HFFc6 (cell line): ENCODE results near the gene B4GAT1. TPM values are rescaled to one million over a fixed set of nuclear protein-coding genes. Genes with fewer than 3 reads are reported as not detected.
"Not testable (repeated sequence)": the region's sequence is repeated elsewhere in the genome, so short reads cannot be mapped to it uniquely, and the experiment has no call there.

Experiments used
- DNase-seq: peaks from one replicate; pipeline ENCODE4 v3.0.0-alpha.2; 2018
- H3K27ac Mint-ChIP-seq: 2 replicates; pipeline ENCODE4 v1.8.0; 2020; ENCODE audit warnings: mild to moderate bottlenecking, mixed read lengths
- H3K27me3 Mint-ChIP-seq: 2 replicates; pipeline ENCODE4 v1.8.0; 2021; ENCODE audit warnings: mild to moderate bottlenecking, moderate library complexity, mixed read lengths; ENCODE audit not compliant: insufficient read depth
- H3K36me3 Mint-ChIP-seq: 2 replicates; pipeline ENCODE4 v1.8.0; 2021; ENCODE audit warnings: low read depth, mixed read lengths
- H3K4me1 Mint-ChIP-seq: 2 replicates; pipeline ENCODE4 v1.8.0; 2020; ENCODE audit warnings: low read depth, mixed read lengths
- H3K4me3 Mint-ChIP-seq: 2 replicates; pipeline ENCODE4 v1.8.0; 2020; ENCODE audit warnings: mild to moderate bottlenecking, moderate library complexity, mixed read lengths
- H3K9me3 Mint-ChIP-seq: 2 replicates; pipeline ENCODE4 v1.8.0; 2020; ENCODE audit warnings: mild to moderate bottlenecking, mixed read lengths
- long read RNA-seq: library from polyadenylated mRNA; unstranded; transcript quantifications from one replicate; pipeline ENCODE4 v2.0.0, GENCODE V29; 2019
- total RNA-seq, 6 experiments: library from RNA; stranded (reverse); fragmentation: NEBNext Ultra II Directional; extraction: Animal tissue kit (Norgen Biotek cat#: 25700); gene quantifications; 2 replicates in 1 of 6; 3 replicates in 5 of 6; pipeline ENCODE4 v1.2.3, GENCODE V29; 2021
- TF ChIP-seq, protein P1 (sequence below): fragments of 200-600 bp; sonication (generic); IDR thresholded peaks from 2 replicates; pipeline ENCODE4 v1.5.0; 2021; ENCODE audit warnings: antibody characterized with exemption, mild to moderate bottlenecking

The B4GAT1 gene
- 10 to 100 TPM; 21.5 to 26.4 (median 24.3) TPM for total RNA-seq
- long read RNA-seq, transcript B4GAT1-201 (2 exons, 2,072 nt), result major isoform, 32 of 33 reads
- long read RNA-seq, partial matches to known transcripts, result 1 of 33 reads
- long read RNA-seq, other reads (novel, unspliced or antisense), result 0 of 33 reads

DNA sequence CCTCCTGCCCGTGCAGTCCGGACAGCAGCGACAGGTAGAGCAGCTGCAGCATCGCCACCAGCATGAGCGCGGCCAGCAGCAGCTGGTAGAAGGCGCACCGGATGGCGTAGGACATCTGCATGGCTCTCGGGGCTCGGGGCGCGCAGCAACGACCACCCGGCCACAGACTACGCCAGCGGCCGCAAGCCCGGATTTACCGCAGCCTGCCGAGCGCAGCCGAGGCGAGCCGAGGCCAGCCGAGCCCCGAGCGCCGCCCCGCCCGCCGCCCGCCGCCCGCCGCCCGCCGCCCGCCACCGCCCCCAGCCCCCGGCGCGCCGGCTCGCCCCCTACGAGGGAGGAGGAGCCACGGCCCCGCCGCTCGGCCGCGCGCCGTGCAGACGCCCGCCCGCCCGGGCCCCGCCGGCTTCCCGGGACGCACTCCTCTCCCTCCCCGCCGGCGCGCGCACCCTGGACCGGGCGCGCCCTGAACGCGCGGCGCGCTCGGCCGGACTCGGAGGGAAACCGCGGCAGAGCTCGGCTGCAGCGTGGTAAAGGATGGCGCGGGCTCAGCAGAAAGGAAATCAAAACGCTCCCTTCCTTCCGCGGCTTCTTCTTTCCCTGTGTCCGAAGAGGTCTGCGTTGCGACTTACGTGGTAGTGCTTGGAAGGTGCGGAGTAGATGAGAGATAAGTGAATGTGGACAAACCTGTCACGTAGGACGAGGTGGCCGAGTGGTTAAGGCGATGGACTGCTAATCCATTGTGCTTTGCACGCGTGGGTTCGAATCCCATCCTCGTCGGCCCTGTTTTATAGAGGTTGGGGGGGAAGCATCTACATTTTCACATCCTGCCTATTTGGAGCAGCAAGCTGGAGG, at the start of gene B4GAT1:
TSS of gene B4GAT1 (minus strand) at position 205 of the 852 bp plus-strand sequence. CDS start at position 121, 84 bp downstream.
- peak within 1 kb of the TSS; percentile 94 for H3K4me3 Mint-ChIP-seq
- H3K27ac Mint-ChIP-seq, result peak within 1 kb of the TSS; percentile 94
- H3K27me3 Mint-ChIP-seq, result peaks cover 8% of the 10 kb centered on the region
- H3K9me3 Mint-ChIP-seq, result no peaks in the 10 kb centered on the region; the same call in 1 of the 2 replicates
- peaks cover 9% of the 10 kb centered on the region; the same call in 1 of the 2 replicates for H3K36me3 Mint-ChIP-seq
- TF ChIP-seq, protein P1, sequence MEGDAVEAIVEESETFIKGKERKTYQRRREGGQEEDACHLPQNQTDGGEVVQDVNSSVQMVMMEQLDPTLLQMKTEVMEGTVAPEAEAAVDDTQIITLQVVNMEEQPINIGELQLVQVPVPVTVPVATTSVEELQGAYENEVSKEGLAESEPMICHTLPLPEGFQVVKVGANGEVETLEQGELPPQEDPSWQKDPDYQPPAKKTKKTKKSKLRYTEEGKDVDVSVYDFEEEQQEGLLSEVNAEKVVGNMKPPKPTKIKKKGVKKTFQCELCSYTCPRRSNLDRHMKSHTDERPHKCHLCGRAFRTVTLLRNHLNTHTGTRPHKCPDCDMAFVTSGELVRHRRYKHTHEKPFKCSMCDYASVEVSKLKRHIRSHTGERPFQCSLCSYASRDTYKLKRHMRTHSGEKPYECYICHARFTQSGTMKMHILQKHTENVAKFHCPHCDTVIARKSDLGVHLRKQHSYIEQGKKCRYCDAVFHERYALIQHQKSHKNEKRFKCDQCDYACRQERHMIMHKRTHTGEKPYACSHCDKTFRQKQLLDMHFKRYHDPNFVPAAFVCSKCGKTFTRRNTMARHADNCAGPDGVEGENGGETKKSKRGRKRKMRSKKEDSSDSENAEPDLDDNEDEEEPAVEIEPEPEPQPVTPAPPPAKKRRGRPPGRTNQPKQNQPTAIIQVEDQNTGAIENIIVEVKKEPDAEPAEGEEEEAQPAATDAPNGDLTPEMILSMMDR, result no peak
- H3K4me1 Mint-ChIP-seq, result peaks cover 39% of the 10 kb centered on the region
- peak; percentile 11 for DNase-seq

DNA sequence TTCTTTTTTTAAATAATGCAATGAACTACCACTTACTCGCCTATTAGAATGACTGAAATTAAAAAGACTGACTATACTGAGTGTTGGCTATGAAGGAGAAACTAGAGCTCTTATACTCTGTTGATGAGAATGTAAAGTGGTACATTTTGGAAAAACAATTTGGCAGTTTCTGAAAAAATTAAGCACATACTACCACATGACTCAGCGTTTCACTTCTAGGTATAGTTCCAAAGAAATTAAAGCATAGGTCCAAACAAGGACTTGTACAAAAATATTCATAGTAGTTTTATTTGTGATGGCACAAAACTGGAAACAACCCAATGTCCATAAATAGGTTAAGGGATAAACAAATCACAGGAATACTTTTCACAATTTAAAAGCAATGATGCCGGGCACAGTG, 46.5 kb upstream of the B4GAT1 start:
- H3K9me3 Mint-ChIP-seq, result no peaks in the 10 kb centered on the region
- no peak for DNase-seq

DNA sequence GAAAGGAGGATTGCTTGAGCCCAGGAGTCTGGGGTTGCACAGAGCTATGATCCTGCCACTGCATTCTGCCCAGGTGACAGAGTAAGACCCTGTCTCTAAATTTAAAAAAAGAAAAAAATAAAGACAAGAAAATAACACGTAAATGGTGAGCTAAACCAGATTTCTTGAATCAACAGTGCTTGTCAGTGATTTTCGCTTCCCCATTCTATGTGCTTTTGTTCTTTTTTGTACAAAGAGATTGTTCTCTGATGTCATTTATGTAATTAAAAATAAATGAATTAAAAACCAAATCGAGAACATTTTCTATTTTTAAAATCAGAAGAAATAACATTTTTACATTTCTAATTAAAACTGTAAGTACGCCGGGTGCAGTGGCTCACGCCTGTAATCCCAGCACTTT, 43.9 kb upstream of the B4GAT1 start:
- Mint-ChIP-seq H3K9me3 (no peaks in the 10 kb centered on the region), H3K4me1 (peaks cover 7% of the 10 kb centered on the region), H3K27ac (no peak overlapping the region), H3K4me3 (no peak overlapping the region), H3K36me3 (no peaks in the 10 kb centered on the region), H3K27me3 (peaks cover 14% of the 10 kb centered on the region)
- no peak for DNase-seq
- TF ChIP-seq, protein P1, result no peak

More for the DNA sequence above, 46.5 kb upstream of the B4GAT1 start:
- peaks cover 25% of the 10 kb centered on the region for H3K27me3 Mint-ChIP-seq
- H3K4me1 Mint-ChIP-seq, result 0 out of 2 replicates have a peak, but pooled peaks cover 3% of the 10 kb centered on the region
- no peaks in the 10 kb centered on the region for H3K36me3 Mint-ChIP-seq
- no peak overlapping the region for H3K4me3 Mint-ChIP-seq
- H3K27ac Mint-ChIP-seq, result no peak overlapping the region
- TF ChIP-seq, protein P1, result no peak

DNA sequence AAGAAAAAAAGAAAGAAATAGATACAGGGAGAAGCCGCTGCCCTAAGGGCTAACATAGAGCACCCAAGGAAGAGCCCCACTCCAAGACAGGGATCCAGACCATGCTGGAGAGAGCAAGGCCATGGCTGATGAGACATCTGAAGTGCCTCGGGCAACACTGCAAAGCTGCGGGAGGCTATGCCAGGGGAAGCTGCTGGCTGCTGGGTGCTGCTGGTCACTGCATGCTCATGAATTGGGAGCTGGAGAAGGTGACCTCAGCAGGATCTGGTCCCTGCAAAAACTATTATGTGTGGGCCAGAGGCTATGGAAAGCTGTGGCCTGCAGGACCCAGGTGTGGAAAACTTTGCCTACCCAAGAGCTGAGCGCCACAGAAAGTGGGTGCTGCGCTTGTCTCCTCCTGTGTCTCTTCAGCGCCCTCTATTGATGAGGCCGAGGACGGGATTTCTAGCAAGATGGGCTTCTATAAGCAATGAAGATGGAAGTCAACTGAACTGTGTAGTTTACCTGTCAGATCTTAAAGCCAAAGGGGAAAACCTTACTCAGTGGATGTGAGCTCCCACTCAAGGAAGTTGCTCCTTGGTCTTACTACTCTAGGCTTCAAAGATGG, 41.5 kb upstream of the B4GAT1 start:
- Mint-ChIP-seq H3K4me3 (no peak overlapping the region), H3K4me1 (peaks cover 12% of the 10 kb centered on the region), H3K27ac (no peak overlapping the region), H3K9me3 (no peaks in the 10 kb centered on the region), H3K27me3 (peaks cover 14% of the 10 kb centered on the region), H3K36me3 (no peaks in the 10 kb centered on the region)
- peak; percentile 71 for DNase-seq
- TF ChIP-seq, protein P1, result peak; percentile 85

DNA sequence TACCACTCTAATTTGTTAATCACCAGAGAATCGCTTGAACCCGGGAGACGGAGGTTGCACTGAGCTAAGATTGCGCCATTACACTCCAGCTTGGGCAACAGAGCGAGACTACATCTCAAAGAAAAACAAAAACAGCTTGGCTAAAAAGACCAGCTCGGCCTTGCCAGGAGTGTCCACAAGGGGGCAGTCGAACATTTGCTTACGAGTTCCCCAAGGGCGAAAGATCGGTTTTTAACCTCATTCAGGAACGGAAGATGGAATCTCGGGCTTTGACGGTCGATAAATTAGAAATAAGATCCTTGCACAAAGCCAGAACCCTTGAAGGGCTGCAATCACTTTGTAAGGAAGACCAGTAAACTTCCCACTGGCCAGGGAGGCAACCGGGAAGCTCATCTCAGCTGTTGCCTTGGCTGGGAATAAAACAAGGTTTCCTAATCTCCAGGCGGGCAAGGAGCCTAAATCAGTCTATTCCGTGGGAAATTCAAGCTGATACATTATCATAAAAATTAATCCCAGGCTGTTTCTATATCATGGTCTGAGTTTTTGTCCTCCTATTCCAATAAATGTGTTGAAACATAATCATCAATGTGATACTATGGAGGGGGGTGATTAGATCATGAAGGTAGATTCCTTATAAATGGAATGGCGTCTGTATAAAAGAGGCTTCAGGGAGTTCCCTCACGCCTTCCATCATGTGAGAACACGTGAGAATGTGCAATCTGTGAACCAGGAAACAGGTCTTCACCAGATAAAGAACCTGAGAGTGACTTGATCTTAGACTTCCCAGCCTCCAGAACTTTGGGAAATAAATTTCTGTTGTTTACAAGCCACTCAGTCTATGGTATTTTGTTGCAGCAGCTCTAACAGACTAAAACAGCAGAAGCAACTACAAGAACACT, 39.0 kb upstream of the B4GAT1 start:
- H3K27me3 Mint-ChIP-seq, result peaks cover 10% of the 10 kb centered on the region
- DNase-seq, result peak; percentile 67
- no peak overlapping the region for H3K27ac Mint-ChIP-seq
- no peaks in the 10 kb centered on the region for H3K9me3 Mint-ChIP-seq
- TF ChIP-seq, protein P1, result peak; percentile 95
- H3K4me3 Mint-ChIP-seq, result peak overlapping the region; percentile 75
- peaks cover 12% of the 10 kb centered on the region for H3K4me1 Mint-ChIP-seq
- no peaks in the 10 kb centered on the region for H3K36me3 Mint-ChIP-seq

DNA sequence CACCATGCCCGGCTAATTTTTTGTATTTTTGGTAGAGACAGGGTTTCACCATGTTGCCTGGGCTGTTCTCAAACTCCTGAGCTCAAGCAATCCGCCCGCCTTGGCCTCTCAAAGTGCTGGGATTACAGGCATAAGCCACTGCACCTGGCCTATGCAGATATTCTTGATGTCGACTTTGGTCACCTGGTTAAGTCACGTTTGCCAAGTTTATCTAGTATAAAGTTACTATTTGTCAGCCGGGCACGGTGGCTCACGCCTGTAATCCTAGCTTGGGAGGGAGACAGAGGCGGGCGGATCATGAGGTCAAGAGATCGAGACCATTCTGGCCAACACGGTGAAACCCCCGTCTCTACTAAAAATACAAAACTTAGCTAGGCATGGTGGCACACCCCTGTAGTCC, 36.9 kb upstream of the B4GAT1 start:
- not testable (repeated sequence) for DNase-seq, H3K36me3 Mint-ChIP-seq, H3K27ac Mint-ChIP-seq, H3K4me3 Mint-ChIP-seq, H3K9me3 Mint-ChIP-seq, H3K27me3 Mint-ChIP-seq
- peaks cover 12% of the 10 kb centered on the region for H3K4me1 Mint-ChIP-seq

DNA sequence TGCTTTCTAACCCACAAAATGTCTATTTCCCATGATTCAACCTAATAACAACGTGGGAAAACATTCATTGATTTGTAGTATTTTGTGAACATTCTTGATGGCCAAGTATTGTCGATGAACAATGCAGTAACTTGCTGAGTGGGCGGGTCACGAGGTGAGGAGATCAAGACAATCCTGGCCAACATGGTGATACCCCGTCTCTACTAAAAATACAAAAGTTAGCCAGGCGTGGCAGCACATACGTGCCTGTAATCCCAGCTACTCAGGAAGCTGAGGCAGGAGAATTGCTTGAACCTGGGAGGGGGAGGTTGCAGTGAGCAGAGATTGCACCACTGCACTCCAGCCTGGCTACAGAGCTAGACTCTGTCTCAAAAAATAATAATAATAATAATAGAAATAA, 32.8 kb upstream of the B4GAT1 start:
- not testable (repeated sequence) for H3K4me3 Mint-ChIP-seq, H3K36me3 Mint-ChIP-seq, H3K4me1 Mint-ChIP-seq, DNase-seq, H3K9me3 Mint-ChIP-seq, H3K27ac Mint-ChIP-seq, H3K27me3 Mint-ChIP-seq
